K562 (cell line): ENCODE data around the gene GNB2. TPM values are rescaled to one million over a fixed set of nuclear protein-coding genes. Genes with fewer than 3 reads are reported as not detected.

Experiments
- ATF7 ChIP-seq: fragments of 450-650 bp; IDR thresholded peaks from 2 replicates; pipeline ENCODE4 v1.7.1; 2014; ENCODE audit warnings: mild to moderate bottlenecking, moderate library complexity
- CXXC5 ChIP-seq: fragments of 250-450 bp; sonication (Bioruptor Pico); IDR thresholded peaks from 2 replicates; pipeline ENCODE4 v1.8.0; 2022; ENCODE audit warnings: inconsistent platforms, mild to moderate bottlenecking, moderate library complexity
- GATAD2A ChIP-seq: fragments of 450-650 bp; IDR thresholded peaks from 2 replicates; pipeline ENCODE4 v1.6.1; 2017
- HNRNPLL ChIP-seq: fragments of 200-400 bp; formaldehyde crosslinking; IDR thresholded peaks from 2 replicates; pipeline ENCODE4 v1.6.1; 2017; ENCODE audit warnings: low read length, low read depth, mild to moderate bottlenecking; ENCODE audit not compliant: poor library complexity, severe bottlenecking
- KLF1 ChIP-seq: fragments of 450-650 bp; IDR thresholded peaks from 2 replicates; pipeline ENCODE4 v1.6.1; 2016; ENCODE audit warnings: missing genetic modification characterization, missing compliant biosample characterization
- KLF13 ChIP-seq: fragments of 450-650 bp; IDR thresholded peaks from 2 replicates; pipeline ENCODE4 v1.6.1; 2016; ENCODE audit warnings: missing genetic modification characterization, low read depth, mild to moderate bottlenecking, missing compliant biosample characterization, moderate library complexity, borderline replicate concordance
- NONO ChIP-seq, 2 experiments: fragments of 200-400 bp in 1 of 2; fragments of 450-650 bp in 1 of 2; formaldehyde crosslinking in 1 of 2; IDR thresholded peaks; 2 replicates each; pipeline ENCODE4 v1.6.1; 2017; ENCODE audit warnings: low read depth in 2 of 2, mild to moderate bottlenecking in 2 of 2, moderate library complexity in 2 of 2, low read length in 1 of 2
- NR2C1 ChIP-seq, 2 experiments: fragments of 450-650 bp; IDR thresholded peaks; 2 replicates each; pipeline ENCODE4 v1.6.1; 2017; ENCODE audit warnings: mild to moderate bottlenecking in 2 of 2, antibody characterized with exemption in 1 of 2, inconsistent platforms in 1 of 2, missing compliant biosample characterization in 1 of 2, missing genetic modification characterization in 1 of 2
- OTX1 ChIP-seq: fragments of 450-650 bp; formaldehyde crosslinking; IDR thresholded peaks from 2 replicates; pipeline ENCODE4 v1.4.0; 2022; ENCODE audit warnings: mild to moderate bottlenecking
- PHB ChIP-seq: fragments of 250-450 bp; sonication (Bioruptor Pico); IDR thresholded peaks from 2 replicates; pipeline ENCODE4 v1.5.0; 2021
- POLR2G ChIP-seq: fragments of 200-400 bp; formaldehyde crosslinking; IDR thresholded peaks from 2 replicates; pipeline ENCODE4 v1.6.1; 2017; ENCODE audit warnings: low read depth, mild to moderate bottlenecking, antibody characterized with exemption, low read length, moderate library complexity
- RBM15 ChIP-seq: fragments of 200-400 bp; formaldehyde crosslinking; IDR thresholded peaks from 2 replicates; pipeline ENCODE4 v1.6.1; 2018; ENCODE audit warnings: mild to moderate bottlenecking, low read length, moderate library complexity; ENCODE audit not compliant: insufficient read depth
- SIRT6 ChIP-seq: IDR thresholded peaks from one replicate; pipeline ENCODE4 v1.6.1; 2012; ENCODE audit warnings: low read depth, mild to moderate bottlenecking, control low read depth, inconsistent platforms, low read length, moderate library complexity
- SLC30A9 ChIP-seq: fragments of 250-450 bp; sonication (Bioruptor Pico); IDR thresholded peaks from 2 replicates; pipeline ENCODE4 v1.8.0; 2022; ENCODE audit warnings: mild to moderate bottlenecking, moderate library complexity
- SMAD2 ChIP-seq: fragments of 150-350 bp; IDR thresholded peaks from 2 replicates; pipeline ENCODE4 v1.6.1; 2014; ENCODE audit warnings: low read depth, mild to moderate bottlenecking, low read length
- SMARCC2 ChIP-seq: fragments of 450-650 bp; IDR thresholded peaks from 2 replicates; pipeline ENCODE4 v1.6.1; 2017; ENCODE audit warnings: antibody characterized with exemption, moderate library complexity, mild to moderate bottlenecking, low read depth
- TARDBP ChIP-seq: fragments of 450-650 bp; IDR thresholded peaks from 2 replicates; pipeline ENCODE4 v1.6.1; 2016
- TBL1XR1 ChIP-seq, 2 experiments: IDR thresholded peaks; 2 replicates each; pipeline ENCODE4 v1.6.1; 2012; ENCODE audit warnings: improper control_type of control experiment in 2 of 2, low read length in 2 of 2, mild to moderate bottlenecking in 1 of 2
- YY1 ChIP-seq, 3 experiments: IDR thresholded peaks; 2 replicates each; pipeline ENCODE4 v1.6.1; 2011; ENCODE audit warnings: low read length in 2 of 3, mild to moderate bottlenecking in 2 of 3, moderate library complexity in 2 of 3, borderline replicate concordance in 1 of 3, control low read depth in 1 of 3, low read depth in 1 of 3; ENCODE audit not compliant: insufficient read depth in 3 of 3, insufficient replicate concordance in 2 of 3, control insufficient read depth in 1 of 3, insufficient read length in 1 of 3; ENCODE audit errors: extremely low read depth in 1 of 3
- ZBTB7A ChIP-seq: IDR thresholded peaks from 2 replicates; pipeline ENCODE4 v1.6.1; 2011; ENCODE audit warnings: low read depth, mild to moderate bottlenecking, low read length, moderate library complexity, borderline replicate concordance; ENCODE audit not compliant: control insufficient read depth
- ZEB2 ChIP-seq: fragments of 450-650 bp; IDR thresholded peaks from 2 replicates; pipeline ENCODE4 v1.6.1; 2016
- ZNF232 ChIP-seq: sonication (generic); formaldehyde crosslinking; IDR thresholded peaks from 2 replicates; pipeline ENCODE4 v1.8.0; 2022; ENCODE audit warnings: mild to moderate bottlenecking, missing genetic modification reagents
- polyA plus RNA-seq, 8 experiments: library from polyadenylated mRNA; depleted of rRNA in 4 of 8; stranded (reverse) in 5 of 8; unstranded in 3 of 8; fragments of >200 nt; fragmentation: Nextera tagmentation in 2 of 8; fragmentation: Illumina TruSeq in 1 of 8; extraction: Ambion mirVana in 2 of 8; extraction: Trizol in 1 of 8; gene quantifications; 2 replicates each; pipeline versions ENCODE4 v1.2.1 to v1.2.3, GENCODE V29; 2011 to 2014; ENCODE audit warnings: inconsistent platforms in 1 of 8, missing spikeins in 1 of 8
- total RNA-seq, 7 experiments: library from RNA; depleted of rRNA in 6 of 7; stranded (reverse); fragments of >200 nt in 6 of 7; fragmentation: Illumina TruSeq in 2 of 7; extraction: Trizol in 2 of 7; gene quantifications; 2 replicates each; pipeline versions ENCODE4 v1.2.1 to v1.2.3, GENCODE V29; 2011 to 2021; ENCODE audit warnings: low replicate concordance in 1 of 7
- TF ChIP-seq, protein P1 (sequence below): sonication (generic); formaldehyde crosslinking; IDR thresholded peaks from 2 replicates; pipeline ENCODE4 v1.8.0; 2023; ENCODE audit warnings: mild to moderate bottlenecking, missing genetic modification reagents
- TF ChIP-seq, protein P2 (sequence below): sonication (generic); formaldehyde crosslinking; IDR thresholded peaks from 2 replicates; pipeline ENCODE4 v1.8.1; 2023; ENCODE audit warnings: mild to moderate bottlenecking, missing genetic modification reagents, moderate library complexity
- TF ChIP-seq, protein P3 (sequence below): IDR thresholded peaks from 2 replicates; pipeline ENCODE4 v1.6.1; 2016; ENCODE audit warnings: missing genetic modification characterization, missing compliant biosample characterization

Gene GNB2
- total and polyA plus RNA-seq, 9 of the 15 experiments (the other 6 are each of a cell fraction or from before 2014, with no cell fraction given), result 0.65 to 320 (median 104) TPM

DNA sequence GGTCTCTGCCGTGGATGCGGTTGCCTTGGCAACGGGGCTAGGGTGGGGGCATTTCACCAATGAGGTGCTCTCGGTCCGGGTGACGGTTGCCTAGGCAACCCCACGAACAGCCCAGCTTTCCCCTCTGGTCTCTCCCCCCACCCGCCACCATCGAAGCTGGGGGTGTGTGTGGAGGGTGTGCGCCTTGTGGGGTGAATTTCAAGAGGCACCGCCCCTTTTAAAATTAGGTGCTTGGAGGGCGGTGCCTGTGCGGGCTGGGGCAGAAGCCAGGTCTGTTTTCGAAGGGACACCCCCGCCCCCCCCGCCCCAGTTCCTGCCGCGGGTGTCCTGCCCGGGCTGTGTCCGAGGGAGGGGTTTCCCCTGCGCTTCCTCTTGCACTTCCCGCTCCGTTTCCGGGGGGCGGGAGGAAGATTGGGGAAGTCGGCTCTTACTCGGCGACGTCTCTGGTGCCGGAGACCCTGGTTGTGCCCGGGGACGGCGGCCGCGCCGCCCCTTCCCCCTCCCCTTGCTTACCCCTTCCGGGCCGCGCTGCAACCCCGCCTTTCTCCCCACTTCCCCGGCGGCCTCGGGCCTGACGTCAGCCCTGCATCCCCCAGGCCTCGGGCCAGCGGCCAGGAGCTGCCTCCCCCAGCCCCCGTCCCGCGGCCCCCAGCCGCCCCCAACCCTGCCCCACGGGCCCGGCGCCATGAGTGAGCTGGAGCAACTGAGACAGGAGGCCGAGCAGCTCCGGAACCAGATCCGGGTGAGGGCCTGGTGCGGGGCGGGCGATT is 2.2 kb downstream of the GNB2 start (continued):
- TF ChIP-seq POLR2G (peak; percentile 59; the same call in 1 of the 2 replicates), SMAD2 (no peak), KLF13 (peak; percentile 27; the same call in 1 of the 2 replicates), KLF1 (tag) (no peak), ATF7 (peak; percentile 45; the same call in 1 of the 2 replicates), RBM15 (no peak), SMARCC2 (no peak), OTX1 (CRISPR knock-in tag) (no peak), TARDBP (no peak), NONO (IDR thresholded peaks at IDR 0.05; ENCODE audit: low read depth in 2 of 2, low read length in 1 of 2) (no peak), GATAD2A (no peak), SIRT6 (no peak), YY1 (IDR thresholded peaks at IDR 0.05; ENCODE audit: borderline replicate concordance in 1 of 3, control insufficient read depth in 1 of 3, extremely low read depth in 1 of 3, insufficient read depth in 3 of 3, insufficient read length in 1 of 3, insufficient replicate concordance in 2 of 3, low read depth in 1 of 3, low read length in 2 of 3) (peak in 1 of 3 experiments; percentile 5), TBL1XR1 (IDR thresholded peaks at IDR 0.05; ENCODE audit: low read length in 2 of 2) (no peak), ZNF232 (no peak), ZBTB7A (peak; percentile 70), PHB (CRISPR knock-in tag) (no peak), NR2C1 (IDR thresholded peaks at IDR 0.05) (no peak), NR2C1 (tag; IDR thresholded peaks at IDR 0.05) (no peak), HNRNPLL (no peak), SLC30A9 (CRISPR knock-in tag) (no peak), ZEB2 (no peak), CXXC5 (CRISPR knock-in tag) (peak; percentile 31)
- TF ChIP-seq, protein P1, sequence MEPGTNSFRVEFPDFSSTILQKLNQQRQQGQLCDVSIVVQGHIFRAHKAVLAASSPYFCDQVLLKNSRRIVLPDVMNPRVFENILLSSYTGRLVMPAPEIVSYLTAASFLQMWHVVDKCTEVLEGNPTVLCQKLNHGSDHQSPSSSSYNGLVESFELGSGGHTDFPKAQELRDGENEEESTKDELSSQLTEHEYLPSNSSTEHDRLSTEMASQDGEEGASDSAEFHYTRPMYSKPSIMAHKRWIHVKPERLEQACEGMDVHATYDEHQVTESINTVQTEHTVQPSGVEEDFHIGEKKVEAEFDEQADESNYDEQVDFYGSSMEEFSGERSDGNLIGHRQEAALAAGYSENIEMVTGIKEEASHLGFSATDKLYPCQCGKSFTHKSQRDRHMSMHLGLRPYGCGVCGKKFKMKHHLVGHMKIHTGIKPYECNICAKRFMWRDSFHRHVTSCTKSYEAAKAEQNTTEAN (CRISPR knock-in tag), result no peak
- TF ChIP-seq, protein P2, sequence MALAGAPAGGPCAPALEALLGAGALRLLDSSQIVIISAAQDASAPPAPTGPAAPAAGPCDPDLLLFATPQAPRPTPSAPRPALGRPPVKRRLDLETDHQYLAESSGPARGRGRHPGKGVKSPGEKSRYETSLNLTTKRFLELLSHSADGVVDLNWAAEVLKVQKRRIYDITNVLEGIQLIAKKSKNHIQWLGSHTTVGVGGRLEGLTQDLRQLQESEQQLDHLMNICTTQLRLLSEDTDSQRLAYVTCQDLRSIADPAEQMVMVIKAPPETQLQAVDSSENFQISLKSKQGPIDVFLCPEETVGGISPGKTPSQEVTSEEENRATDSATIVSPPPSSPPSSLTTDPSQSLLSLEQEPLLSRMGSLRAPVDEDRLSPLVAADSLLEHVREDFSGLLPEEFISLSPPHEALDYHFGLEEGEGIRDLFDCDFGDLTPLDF (CRISPR knock-in tag), result no peak
- TF ChIP-seq, protein P3, sequence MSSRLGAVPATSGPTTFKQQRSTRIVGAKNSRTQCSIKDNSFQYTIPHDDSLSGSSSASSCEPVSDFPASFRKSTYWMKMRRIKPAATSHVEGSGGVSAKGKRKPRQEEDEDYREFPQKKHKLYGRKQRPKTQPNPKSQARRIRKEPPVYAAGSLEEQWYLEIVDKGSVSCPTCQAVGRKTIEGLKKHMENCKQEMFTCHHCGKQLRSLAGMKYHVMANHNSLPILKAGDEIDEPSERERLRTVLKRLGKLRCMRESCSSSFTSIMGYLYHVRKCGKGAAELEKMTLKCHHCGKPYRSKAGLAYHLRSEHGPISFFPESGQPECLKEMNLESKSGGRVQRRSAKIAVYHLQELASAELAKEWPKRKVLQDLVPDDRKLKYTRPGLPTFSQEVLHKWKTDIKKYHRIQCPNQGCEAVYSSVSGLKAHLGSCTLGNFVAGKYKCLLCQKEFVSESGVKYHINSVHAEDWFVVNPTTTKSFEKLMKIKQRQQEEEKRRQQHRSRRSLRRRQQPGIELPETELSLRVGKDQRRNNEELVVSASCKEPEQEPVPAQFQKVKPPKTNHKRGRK, result no peak
